SK-N-SH (cell line): ENCODE measurements around the gene MAGEB1. TPM values are rescaled to one million over a fixed set of nuclear protein-coding genes. Genes with fewer than 3 reads are reported as not detected.

Experiments
- CTCF ChIA-PET: fragments of 300-600, 350-600 bp; formaldehyde crosslinking; extraction: SDS; loops from one replicate; lab custom pipeline; 2021; lab: Yijun Ruan, JAX
- POLR2A ChIA-PET: fragments of 350-600 bp; sonication (Branson Sonifier 250); formaldehyde crosslinking; extraction: SDS; loops from one replicate; lab custom pipeline; 2020; ENCODE audit warnings: antibody characterized with exemption, inconsistent platforms; lab: Yijun Ruan, JAX
- DNase-seq: peaks from one replicate; pipeline ENCODE4 v3.0.0; 2012
- H2AFZ ChIP-seq: fragments of 200-600 bp; sonication (generic); 2 replicates; pipeline ENCODE4 v1.8.1; 2016; ENCODE audit warnings: antibody characterized with exemption, mild to moderate bottlenecking, low read depth
- H3F3A ChIP-seq: fragments of 200-600 bp; sonication (generic); replicated peaks from 2 replicates; pipeline ENCODE3; 2016; ENCODE audit warnings: antibody characterized with exemption, mild to moderate bottlenecking; ENCODE audit not compliant: insufficient read depth
- H3K27ac ChIP-seq, 2 experiments: fragments of 200-500 bp in 1 of 2; fragments of 200-600 bp in 1 of 2; sonication (Bioruptor generic) in 1 of 2; sonication (generic), shearing (Covaris generic) in 1 of 2; 2 replicates each; pipeline versions ENCODE4 v1.5.1 to v1.6.1; 2014 to 2016; ENCODE audit warnings: low read depth in 2 of 2, inconsistent platforms in 1 of 2, low read length in 1 of 2, mild to moderate bottlenecking in 1 of 2, mixed read lengths in 1 of 2
- H3K27me3 ChIP-seq: fragments of 200-600 bp; sonication (generic), shearing (Covaris generic); 2 replicates; pipeline ENCODE4 v1.6.1; 2016; ENCODE audit warnings: mixed run types; ENCODE audit not compliant: insufficient read depth
- H3K36me3 ChIP-seq, 2 experiments: fragments of 200-500 bp in 1 of 2; fragments of 200-600 bp in 1 of 2; sonication (Bioruptor generic) in 1 of 2; sonication (generic) in 1 of 2; replicated peaks in 1 of 2; 2 replicates each; pipeline versions ENCODE3 to v1.5.1; 2014 to 2016; ENCODE audit warnings: low read length in 1 of 2, mild to moderate bottlenecking in 1 of 2; ENCODE audit not compliant: insufficient read depth in 2 of 2, control insufficient read depth in 1 of 2
- H3K4me1 ChIP-seq, 2 experiments: fragments of 200-500 bp in 1 of 2; fragments of 200-600 bp in 1 of 2; sonication (Bioruptor generic) in 1 of 2; sonication (generic), shearing (Covaris generic) in 1 of 2; 2 replicates each; pipeline versions ENCODE4 v1.5.1 to v1.6.1; 2014 to 2016; ENCODE audit warnings: low read depth in 1 of 2, low read length in 1 of 2, mixed run types in 1 of 2; ENCODE audit not compliant: insufficient read depth in 2 of 2, control insufficient read depth in 1 of 2
- H3K4me2 ChIP-seq: fragments of 200-600 bp; sonication (generic), shearing (Covaris generic); 2 replicates; pipeline ENCODE4 v1.6.1; 2017; ENCODE audit warnings: mixed run types
- H3K4me3 ChIP-seq, 2 experiments: fragments of 200-500 bp in 1 of 2; fragments of 200-600 bp in 1 of 2; sonication (Bioruptor generic) in 1 of 2; sonication (generic), shearing (Covaris generic) in 1 of 2; 2 replicates each; pipeline versions ENCODE4 v1.5.1 to v1.8.1; 2014 to 2016; ENCODE audit warnings: low read depth in 2 of 2, inconsistent platforms in 1 of 2, low read length in 1 of 2, mild to moderate bottlenecking in 1 of 2, mixed read lengths in 1 of 2, moderate library complexity in 1 of 2
- H3K79me2 ChIP-seq: fragments of 200-600 bp; sonication (generic); 2 replicates; pipeline ENCODE4 v1.8.1; 2017; ENCODE audit warnings: mild to moderate bottlenecking; ENCODE audit not compliant: insufficient read depth
- H3K9ac ChIP-seq: fragments of 200-600 bp; sonication (generic); 2 replicates; pipeline ENCODE4 v1.6.1; 2017; ENCODE audit warnings: mixed run types
- H3K9me2 ChIP-seq: fragments of 200-600 bp; sonication (generic); 2 replicates; pipeline ENCODE4 v1.6.1; 2017; ENCODE audit warnings: mixed run types
- H3K9me3 ChIP-seq: fragments of 200-600 bp; sonication (generic); 2 replicates; pipeline ENCODE4 v1.6.1; 2017; ENCODE audit warnings: mixed run types, mild to moderate bottlenecking, moderate library complexity
- H4K20me1 ChIP-seq: fragments of 200-600 bp; sonication (generic); 2 replicates; pipeline ENCODE4 v1.6.1; 2017; ENCODE audit warnings: mild to moderate bottlenecking, mixed run types; ENCODE audit not compliant: insufficient read depth
- CHD2 ChIP-seq: fragments of 150-350 bp; IDR thresholded peaks from 2 replicates; pipeline ENCODE4 v1.6.1; 2018; ENCODE audit warnings: low read length; ENCODE audit not compliant: partially characterized antibody
- ELF1 ChIP-seq: IDR thresholded peaks from 2 replicates; pipeline ENCODE4 v1.4.0; 2012
- EP300 ChIP-seq, 2 experiments: IDR thresholded peaks; 2 replicates each; pipeline versions ENCODE4 v1.4.0 to v1.6.1; 2012; ENCODE audit warnings: borderline replicate concordance in 1 of 2, low read depth in 1 of 2, low read length in 1 of 2
- EZH2phosphoT487 ChIP-seq: fragments of 200-600 bp; sonication (generic); IDR thresholded peaks from 2 replicates; pipeline ENCODE4 v1.6.1; 2017; ENCODE audit warnings: low read depth, mixed run types, mild to moderate bottlenecking, antibody characterized with exemption, moderate library complexity, borderline replicate concordance
- FOXJ3 ChIP-seq: sonication (generic); formaldehyde crosslinking; IDR thresholded peaks from 2 replicates; pipeline ENCODE4 v1.5.1; 2020; ENCODE audit warnings: mild to moderate bottlenecking, missing genetic modification reagents
- GABPA ChIP-seq: IDR thresholded peaks from 2 replicates; pipeline ENCODE4 v1.4.0; 2012; ENCODE audit warnings: low read depth, mild to moderate bottlenecking
- GATA2 ChIP-seq: sonication (generic); formaldehyde crosslinking; IDR thresholded peaks from 2 replicates; pipeline ENCODE4 v1.5.0; 2020; ENCODE audit warnings: mild to moderate bottlenecking, missing genetic modification reagents
- MAX ChIP-seq: IDR thresholded peaks from 2 replicates; pipeline ENCODE4 v1.4.0; 2012; ENCODE audit warnings: low read depth
- MEF2A ChIP-seq: IDR thresholded peaks from 2 replicates; pipeline ENCODE4 v1.4.0; 2012; ENCODE audit warnings: low read depth, borderline replicate concordance
- NFIC ChIP-seq: IDR thresholded peaks from 2 replicates; pipeline ENCODE4 v1.4.0; 2012; ENCODE audit warnings: borderline replicate concordance
- POLR2AphosphoS5 ChIP-seq: IDR thresholded peaks from 2 replicates; pipeline ENCODE4 v1.6.1; 2012; ENCODE audit warnings: low read depth, low read length
- RAD21 ChIP-seq: IDR thresholded peaks from 2 replicates; pipeline ENCODE4 v1.6.1; 2012; ENCODE audit warnings: mild to moderate bottlenecking, low read length
- RCOR1 ChIP-seq: fragments of 150-350 bp; IDR thresholded peaks from 2 replicates; pipeline ENCODE4 v1.6.1; 2017; ENCODE audit warnings: antibody characterized with exemption, low read length
- SMC3 ChIP-seq: IDR thresholded peaks from 2 replicates; pipeline ENCODE4 v1.6.1; 2012; ENCODE audit warnings: low read depth, low read length, improper control_type of control experiment
- TCF12 ChIP-seq: IDR thresholded peaks from 2 replicates; pipeline ENCODE4 v1.4.0; 2012
- USF1 ChIP-seq: IDR thresholded peaks from 2 replicates; pipeline ENCODE4 v1.4.0; 2012; ENCODE audit warnings: low read depth, borderline replicate concordance
- YY1 ChIP-seq: IDR thresholded peaks from 2 replicates; pipeline ENCODE4 v1.4.0; 2012; ENCODE audit warnings: low read depth, mild to moderate bottlenecking
- WGBS: methylation state at CpG from one replicate; pipeline ENCODE4 v1.1.6; 2017; ENCODE audit warnings: low lambda C conversion rate; 5-methylcytosine and 5-hydroxymethylcytosine counted together
- polyA plus RNA-seq, 3 experiments: library from polyadenylated mRNA; depleted of rRNA; stranded (reverse); fragments of >200 nt; gene quantifications; 2 replicates each; pipeline ENCODE4 v1.2.3, GENCODE V29; 2012

MAGEB1 gene
- polyA plus RNA-seq, 1 of the 3 experiments (the other 2 are of a cell fraction) = 0.02 TPM

- WGBS = 0% methylated on average over 1 of the region's 1 CpG
- H3F3A ChIP-seq = no peaks in the 10 kb centered on the region
- H3K4me2 ChIP-seq = no peak overlapping the region
- no peaks in the 10 kb centered on the region; the same call in none of the 2 replicates for H3K27me3 ChIP-seq
- DNase-seq = no peak
- no peaks in the 10 kb centered on the region for H3K9me2 ChIP-seq
- no peak overlapping the region for H3K9ac ChIP-seq
- ChIA-PET POLR2A (no interaction called here), CTCF (no interaction called here)
- TF ChIP-seq YY1 (no peak), ELF1 (no peak), MEF2A (no peak), TCF12 (no peak), EZH2phosphoT487 (no peak), NFIC (no peak), USF1 (no peak), GATA2 (CRISPR knock-in tag) (no peak), POLR2AphosphoS5 (no peak), RCOR1 (no peak)
- H3K79me2 ChIP-seq = no peaks in the 10 kb centered on the region
- H3K36me3 ChIP-seq = no peaks in the 10 kb centered on the region
- H4K20me1 ChIP-seq = no peaks in the 10 kb centered on the region
- no peaks in the 10 kb centered on the region for H3K9me3 ChIP-seq
- no peak overlapping the region for H3K4me3 ChIP-seq
- H3K27ac ChIP-seq = no peak overlapping the region
- H3K4me1 ChIP-seq = no peaks in the 10 kb centered on the region
- no peak overlapping the region for H2AFZ ChIP-seq
Observed at GRCh38 chrX:30253257-30253656, 6.3 kb downstream of the MAGEB1 start.

DNA sequence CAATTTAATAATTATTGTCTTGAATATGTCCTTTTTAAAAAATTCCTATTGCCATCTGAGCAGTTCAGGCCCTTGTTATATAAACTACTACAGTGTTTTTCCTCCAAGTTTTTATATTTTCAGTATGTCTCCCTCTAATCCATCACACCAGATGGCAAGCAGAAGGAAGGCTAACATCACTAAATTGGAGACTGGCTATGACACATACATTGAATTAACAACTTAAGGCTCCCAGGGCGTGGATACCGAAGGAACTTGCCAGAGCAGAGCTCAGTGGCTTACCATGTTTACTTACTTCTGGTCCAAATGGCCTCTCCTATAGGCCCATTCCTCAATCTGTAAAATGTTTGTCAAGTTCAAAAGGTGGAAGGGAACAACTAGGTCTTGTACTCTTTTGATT lies 13.0 kb downstream of the MAGEB1 start:
- H2AFZ ChIP-seq = no peak overlapping the region
- no peaks in the 10 kb centered on the region for H3K36me3 ChIP-seq
- no peaks in the 10 kb centered on the region for H3K79me2 ChIP-seq
- TF ChIP-seq YY1 (no peak), EP300 (IDR thresholded peaks at IDR 0.05; ENCODE audit: borderline replicate concordance in 1 of 2, low read depth in 1 of 2, low read length in 1 of 2) (no peak), MAX (no peak), FOXJ3 (CRISPR knock-in tag) (no peak), SMC3 (no peak), CHD2 (no peak), RAD21 (no peak), GABPA (no peak)
- TF ChIP-seq, all 33 proteins: peak for 0
- H3K4me1 ChIP-seq = no peaks in the 10 kb centered on the region
- H3F3A ChIP-seq = no peaks in the 10 kb centered on the region
- H3K9me2 ChIP-seq = no peaks in the 10 kb centered on the region
- no peak overlapping the region for H3K4me2 ChIP-seq
- H3K27me3 ChIP-seq = no peaks in the 10 kb centered on the region; the same call in none of the 2 replicates
- H4K20me1 ChIP-seq = no peaks in the 10 kb centered on the region
- WGBS = 23% methylated on average over 2 of the region's 2 CpGs
- H3K27ac ChIP-seq = no peak overlapping the region
- POLR2A ChIA-PET = no interaction called here
- no peak overlapping the region for H3K9ac ChIP-seq
- no peak overlapping the region for H3K4me3 ChIP-seq
- CTCF ChIA-PET = no interaction called here
- DNase-seq = no peak
- no peaks in the 10 kb centered on the region for H3K9me3 ChIP-seq
